ENCODE measurements around the gene DAD1. TPM values are rescaled to one million over a fixed set of nuclear protein-coding genes. Genes with fewer than 3 reads are reported as not detected.

Gene DAD1
- total and polyA plus RNA-seq, 2 of the 8 experiments (the other 6 are each of a cell fraction or from before 2014, with no cell fraction given), result 131 to 440 TPM

GRCh38 chr14:22583994-22584393 is 5.0 kb downstream of the DAD1 start:
- no peak overlapping the region for H3K27ac ChIP-seq (ENCODE audit: low read depth, low read length)

More at GRCh38 chr14:22583994-22584393, 5.0 kb downstream of the DAD1 start:
- H3K9ac ChIP-seq (replicated peaks in 1 of 4; ENCODE audit: extremely low read depth in 1 of 4, low read depth in 3 of 4, low read length in 3 of 4), result no peak overlapping the region
- H3K27me3 ChIP-seq (replicated peaks in 1 of 4; ENCODE audit: control insufficient read depth in 3 of 4, extremely low read depth in 1 of 4, insufficient read depth in 3 of 4, low read length in 3 of 4), result no peaks in the 10 kb centered on the region
- H3K56ac ChIP-seq (replicated peaks; ENCODE audit: insufficient read length, low read depth, low read length), result no peak overlapping the region
- no peaks in the 10 kb centered on the region for H3K23me2 ChIP-seq (ENCODE audit: low read depth, low read length)
- H4K20me1 ChIP-seq (replicated peaks in 1 of 2; ENCODE audit: control insufficient read depth in 1 of 2, insufficient read depth in 2 of 2, low read length in 2 of 2), result peaks cover 0 to 6% of the 10 kb centered on the region in 2 experiments
- no peak overlapping the region for H2BK15ac ChIP-seq (ENCODE audit: low read length)
- H2BK20ac ChIP-seq (ENCODE audit: low read length), result no peak overlapping the region
- 90% methylated on average over 1 of the region's 1 CpG; no CpG with 5 or more reads in 1 of the 2 experiments for WGBS, 2 experiments (ENCODE audit: extremely low coverage in 1 of 2, insufficient coverage in 1 of 2, insufficient read length in 1 of 2, insufficient replicate concordance in 2 of 2, low coverage in 1 of 2, low lambda C conversion rate in 2 of 2, missing lambda C conversion rate in 1 of 2)
- no peaks in the 10 kb centered on the region for H3K4me1 ChIP-seq (replicated peaks in 1 of 4; ENCODE audit: control insufficient read depth in 3 of 4, insufficient read depth in 4 of 4, low read length in 3 of 4)
- H3K23ac ChIP-seq (ENCODE audit: insufficient read length), result no peak overlapping the region
- FAIRE-seq (no peak), DNase-seq (ENCODE audit: low read depth in 1 of 2, low spot score in 2 of 2) (no peak)
- peaks cover 5 to 65% of the 10 kb centered on the region in 2 experiments for H3K79me2 ChIP-seq (ENCODE audit: control insufficient read depth in 1 of 2, insufficient read depth in 2 of 2, low read length in 2 of 2)
- peaks cover 8% of the 10 kb centered on the region for H3K79me1 ChIP-seq (ENCODE audit: low read depth, low read length)
- H3K4ac ChIP-seq (replicated peaks; ENCODE audit: insufficient read length, low read depth, low read length), result no peak overlapping the region
- H4K8ac ChIP-seq (ENCODE audit: extremely low read depth, insufficient read depth, low read length), result no peak overlapping the region
- no peak overlapping the region for H2AFZ ChIP-seq (ENCODE audit: low read length)
- H2BK120ac ChIP-seq (replicated peaks; ENCODE audit: low read depth, low read length), result no peak overlapping the region
- ChIA-PET CTCF (ENCODE audit: partially characterized antibody) (interaction anchor here (0.6 to 4.1 kb wide), 3 partner anchors 14 to 354 kb away, joined by 4 to 22 read pairs (median 10); no protein-coding TSS in a partner anchor), POLR2A (ENCODE audit: partially characterized antibody) (no interaction called here)
- H2AK5ac ChIP-seq (ENCODE audit: low read depth, low read length), result no peak overlapping the region
- no peak overlapping the region for H3K18ac ChIP-seq (ENCODE audit: extremely low read depth, low read length)
- no peak overlapping the region for H4K91ac ChIP-seq (replicated peaks; ENCODE audit: insufficient read length, low read length)
- no peak overlapping the region for H3K4me3 ChIP-seq (ENCODE audit: extremely low read depth in 1 of 4, insufficient read depth in 2 of 4, low read depth in 3 of 4, low read length in 4 of 4)
- H2BK12ac ChIP-seq (ENCODE audit: low read depth, low read length), result no peak overlapping the region
- no peak overlapping the region for H2BK5ac ChIP-seq (ENCODE audit: low read depth, low read length)
- no peak for TF ChIP-seq SIX5 (IDR thresholded peaks at IDR 0.05; ENCODE audit: low read depth, low read length)
- no peak for TF ChIP-seq CBX8 (IDR thresholded peaks at IDR 0.05; ENCODE audit: borderline replicate concordance, low read depth, low read length)
- TF ChIP-seq SAP30 (IDR thresholded peaks at IDR 0.05; ENCODE audit: insufficient read depth, insufficient replicate concordance, low read length), result no peak
- TF ChIP-seq CHD2 (IDR thresholded peaks at IDR 0.05; ENCODE audit: low read length), result no peak
- TF ChIP-seq RXRA (IDR thresholded peaks at IDR 0.05; ENCODE audit: insufficient read depth, low read depth, low read length), result no peak
- TF ChIP-seq SP1 (IDR thresholded peaks at IDR 0.05; ENCODE audit: low read depth, low read length), result no peak
- TF ChIP-seq, protein P1, sequence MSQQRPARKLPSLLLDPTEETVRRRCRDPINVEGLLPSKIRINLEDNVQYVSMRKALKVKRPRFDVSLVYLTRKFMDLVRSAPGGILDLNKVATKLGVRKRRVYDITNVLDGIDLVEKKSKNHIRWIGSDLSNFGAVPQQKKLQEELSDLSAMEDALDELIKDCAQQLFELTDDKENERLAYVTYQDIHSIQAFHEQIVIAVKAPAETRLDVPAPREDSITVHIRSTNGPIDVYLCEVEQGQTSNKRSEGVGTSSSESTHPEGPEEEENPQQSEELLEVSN (IDR thresholded peaks at IDR 0.05), result no peak
- no peaks in the 10 kb centered on the region for H3K9me3 ChIP-seq (ENCODE audit: insufficient read depth in 2 of 2, low read depth in 1 of 2, low read length in 1 of 2)
- 0 out of 8 replicates have a peak, but pooled peaks cover 0 to 2% (median 0%) of the 10 kb centered on the region in 4 experiments for H3K36me3 ChIP-seq (ENCODE audit: control insufficient read depth in 2 of 4, insufficient read depth in 4 of 4, low read length in 3 of 4)
- H3K4me2 ChIP-seq (ENCODE audit: insufficient read depth in 1 of 2, low read depth in 2 of 2, low read length in 2 of 2), result no peak overlapping the region
- no peak overlapping the region for H4K5ac ChIP-seq (ENCODE audit: insufficient read length, low read depth, low read length)
- H3K14ac ChIP-seq (ENCODE audit: insufficient read length), result no peak overlapping the region
